HG02938 (cell line): ENCODE measurements around the gene PRSS57.
"Not testable (repeated sequence)": the region's sequence is repeated elsewhere in the genome, so short reads cannot be mapped to it uniquely, and the experiment has no call there.

Experiments used
- ATAC-seq: cut with Tn5 transposase; IDR thresholded peaks from one replicate; pipeline ENCODE4 v1.9.1; 2021; ENCODE audit warnings: mild to moderate bottlenecking, moderate library complexity; ENCODE audit not compliant: unreplicated experiment

Gene PRSS57

DNA sequence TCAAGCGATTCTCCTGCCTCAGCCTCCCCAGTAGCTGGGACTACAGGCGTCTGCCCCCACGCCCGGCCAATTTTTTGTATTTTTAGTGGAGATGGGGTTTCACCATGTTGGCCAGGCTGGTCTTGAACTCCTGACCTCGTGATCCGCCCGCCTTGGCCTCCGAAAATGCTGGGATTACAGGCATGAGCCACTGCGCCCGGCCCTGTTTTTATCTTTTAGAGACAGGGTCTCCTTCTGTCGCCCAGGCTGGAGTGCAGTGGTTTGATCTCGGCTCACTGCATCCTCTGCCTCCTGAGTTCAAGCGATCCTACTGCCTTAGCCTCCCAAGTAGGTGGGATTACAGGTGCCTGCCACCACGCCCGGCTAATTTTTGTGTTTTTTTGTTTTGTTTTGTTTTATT lies 3.3 kb upstream of the PRSS57 start:
- ATAC-seq: not testable (repeated sequence)

DNA sequence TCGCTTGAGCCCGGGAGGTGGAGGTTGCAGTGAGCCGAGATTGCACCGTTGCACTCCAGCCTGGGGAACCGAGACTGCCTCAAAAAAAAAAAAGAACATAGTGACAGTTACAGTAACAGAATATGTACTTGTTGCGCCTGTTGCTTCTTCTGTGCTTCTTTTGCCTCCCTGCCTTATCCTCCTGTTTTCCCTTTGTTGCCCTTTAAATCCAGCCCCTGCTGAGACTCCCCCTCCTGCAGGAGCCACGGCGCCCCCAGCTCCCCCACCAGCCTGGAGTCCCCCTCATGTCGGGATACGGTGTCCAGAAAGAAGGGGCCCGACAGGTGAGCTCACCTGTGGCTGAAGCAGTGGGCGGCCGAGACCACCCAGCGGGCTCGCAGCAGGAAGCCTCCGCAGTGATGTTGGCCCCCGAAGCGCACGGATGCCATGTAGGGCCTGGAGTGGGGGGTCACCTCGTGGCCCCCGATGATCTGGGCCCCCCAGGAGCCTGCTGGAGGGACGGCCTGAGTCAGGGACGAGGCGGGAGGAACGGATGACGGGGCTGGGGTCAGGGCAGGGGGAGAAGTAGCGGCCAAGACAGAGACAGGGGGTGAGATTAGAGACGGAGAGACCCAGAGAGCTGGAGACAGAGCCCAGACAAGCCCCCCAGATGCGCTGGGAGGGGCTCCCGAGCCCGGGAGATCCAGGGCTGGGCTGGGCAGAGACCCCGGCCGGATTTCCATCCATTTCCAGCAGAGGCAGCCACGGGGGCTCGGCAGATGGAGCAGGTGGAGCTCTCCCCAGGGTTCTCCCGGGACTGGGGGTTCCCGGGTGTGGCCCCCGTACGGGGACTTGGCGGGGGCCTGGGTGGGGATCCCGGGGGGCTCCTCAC lies 536 bp downstream of the PRSS57 start:
- no peak for ATAC-seq

DNA sequence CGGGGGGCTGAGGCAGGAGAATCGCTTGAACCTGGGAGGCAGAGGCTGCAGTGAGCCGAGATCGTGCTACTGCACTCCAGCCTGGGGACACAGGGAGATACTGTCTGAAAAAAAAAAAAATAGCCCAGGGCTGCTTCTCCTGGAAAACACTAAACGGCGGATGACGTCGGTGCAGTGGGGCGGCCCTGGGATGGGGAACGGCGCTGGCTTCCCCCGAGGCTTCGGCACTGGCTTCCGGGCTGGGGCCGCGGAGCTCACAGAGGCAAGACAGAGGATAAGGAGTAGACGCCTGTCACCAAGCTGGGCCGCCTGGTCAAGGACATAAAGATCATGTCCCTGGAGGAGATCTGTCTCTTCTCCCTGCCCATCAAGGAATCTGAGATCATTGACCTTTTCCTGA lies 5.0 kb downstream of the PRSS57 start:
- ATAC-seq: no peak

DNA sequence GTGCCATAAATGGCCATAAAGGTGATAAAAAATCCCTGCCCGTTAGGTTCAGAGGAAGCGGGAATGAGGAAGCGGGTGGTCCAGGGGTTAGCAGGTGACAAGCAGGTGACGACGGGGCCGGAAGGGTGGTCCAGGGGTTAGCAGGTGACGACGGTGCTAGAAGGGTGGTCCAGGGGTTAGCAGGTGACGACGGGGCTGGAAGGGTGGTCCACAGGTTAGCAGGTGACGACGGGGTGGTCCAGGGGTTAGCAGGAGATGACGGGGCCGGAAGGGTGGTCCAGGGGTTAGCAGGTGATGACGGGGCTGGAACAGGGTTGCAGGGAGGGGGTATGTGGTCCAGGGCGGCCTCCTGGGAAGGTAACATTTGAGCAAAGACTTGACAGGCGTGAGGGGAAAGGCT lies 6.3 kb downstream of the PRSS57 start:
- no peak for ATAC-seq

DNA sequence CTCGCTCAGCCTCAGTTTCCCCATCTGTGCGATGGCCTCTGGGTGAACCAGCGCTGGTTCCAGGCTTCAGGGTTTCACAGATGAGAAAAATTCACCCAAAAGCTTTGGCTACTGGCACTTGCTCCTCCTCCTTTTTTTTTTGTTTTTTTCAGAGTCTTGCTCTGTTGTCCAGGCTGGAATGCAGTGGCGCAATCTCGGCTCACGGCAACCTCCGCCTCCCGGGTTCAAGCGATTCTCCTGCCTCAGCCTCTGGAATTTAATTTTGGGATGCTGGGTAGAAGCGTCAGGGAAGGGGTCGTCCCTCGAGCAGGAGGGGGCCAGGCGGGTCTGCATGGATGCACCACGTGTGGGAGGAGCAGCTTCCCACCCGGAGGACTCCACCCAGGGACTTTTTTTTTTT lies 7.0 kb downstream of the PRSS57 start:
- no peak for ATAC-seq

DNA sequence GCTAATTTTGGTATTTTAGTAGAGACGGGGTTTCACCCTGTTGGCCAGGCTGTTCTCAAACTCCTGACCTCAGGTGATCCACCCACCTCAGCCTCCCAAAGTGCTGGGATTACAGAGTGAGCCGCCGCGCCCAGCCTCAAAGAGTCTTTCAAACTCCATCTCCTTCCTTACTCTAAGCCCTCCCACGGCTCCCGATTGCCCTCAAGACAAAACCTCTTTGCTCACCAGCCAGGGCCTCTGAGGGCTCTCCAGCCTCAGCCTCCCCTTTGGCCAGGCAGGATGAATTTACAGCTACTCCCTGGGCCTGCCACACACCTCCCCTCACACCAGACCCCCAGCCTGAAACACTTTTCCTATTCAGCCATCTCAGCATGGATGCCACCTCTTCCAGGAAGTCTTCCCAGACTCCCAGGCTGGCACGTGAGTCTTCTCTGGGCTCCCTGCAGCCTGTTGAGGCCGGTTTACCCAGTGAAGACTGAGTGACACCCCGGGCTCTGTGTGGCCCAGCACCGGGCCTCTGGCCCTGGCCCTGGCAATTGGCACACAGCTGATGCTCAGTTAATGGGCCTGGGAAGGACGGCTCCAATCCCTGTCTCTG lies 7.6 kb downstream of the PRSS57 start:
- no peak for ATAC-seq

DNA sequence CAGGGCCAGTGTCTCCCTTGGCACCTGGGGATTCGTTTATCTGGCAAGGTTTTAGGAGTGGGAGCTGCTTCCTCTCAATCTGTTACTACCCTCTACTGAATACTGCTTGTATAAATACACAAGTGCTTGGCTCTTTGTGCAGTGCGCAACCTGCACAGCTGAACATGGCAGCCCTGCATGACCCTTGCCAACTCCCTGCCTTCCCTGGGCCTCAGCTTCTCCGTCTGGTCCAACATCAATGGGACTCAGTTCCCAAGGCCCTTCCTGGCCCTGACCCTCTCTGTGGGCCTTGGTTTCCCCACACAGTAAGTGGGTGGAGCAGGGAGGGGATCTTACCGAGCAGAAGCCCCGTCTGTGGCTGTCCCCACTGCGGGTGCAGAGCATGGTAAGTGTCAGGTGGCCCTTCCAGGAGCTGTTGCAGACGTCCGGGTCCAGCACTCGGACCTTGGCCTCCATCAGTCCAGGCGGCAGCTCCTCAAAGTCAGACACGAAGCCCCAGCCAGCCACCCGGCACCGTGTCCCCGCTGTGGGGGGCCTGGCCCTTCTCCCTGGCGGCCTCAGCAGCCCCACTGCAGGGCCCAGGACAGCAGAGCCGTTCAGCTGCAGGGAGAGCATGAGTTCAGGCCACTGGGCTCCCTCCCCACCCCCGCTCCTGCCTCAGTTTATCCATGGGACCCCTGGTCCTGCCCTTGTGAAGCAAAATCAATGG lies 8.5 kb downstream of the PRSS57 start:
- ATAC-seq: no peak

DNA sequence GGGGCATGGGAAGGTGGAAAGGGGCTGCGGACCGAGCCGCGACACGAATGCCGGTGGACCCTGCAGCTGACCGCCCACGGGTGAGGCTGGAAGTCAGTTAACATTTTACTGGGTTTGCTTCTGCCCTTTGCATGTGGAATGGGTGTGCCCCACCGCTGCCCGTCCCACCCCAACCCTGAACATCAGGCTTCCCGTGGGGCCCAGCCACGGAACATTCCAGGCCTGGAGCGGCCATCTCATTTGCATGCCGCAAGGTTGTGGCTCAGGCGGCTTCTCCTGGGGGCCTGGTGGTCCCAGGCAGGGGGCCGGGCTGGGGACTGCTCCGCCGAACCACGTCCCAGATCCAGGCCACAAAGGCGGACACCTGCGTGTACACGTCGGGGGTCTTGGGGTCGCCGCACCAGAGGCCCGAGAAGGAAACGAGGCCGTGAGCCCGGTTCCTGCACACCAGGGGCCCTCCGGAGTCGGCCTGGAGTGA lies 9.8 kb downstream of the PRSS57 start:
- no peak for ATAC-seq

DNA sequence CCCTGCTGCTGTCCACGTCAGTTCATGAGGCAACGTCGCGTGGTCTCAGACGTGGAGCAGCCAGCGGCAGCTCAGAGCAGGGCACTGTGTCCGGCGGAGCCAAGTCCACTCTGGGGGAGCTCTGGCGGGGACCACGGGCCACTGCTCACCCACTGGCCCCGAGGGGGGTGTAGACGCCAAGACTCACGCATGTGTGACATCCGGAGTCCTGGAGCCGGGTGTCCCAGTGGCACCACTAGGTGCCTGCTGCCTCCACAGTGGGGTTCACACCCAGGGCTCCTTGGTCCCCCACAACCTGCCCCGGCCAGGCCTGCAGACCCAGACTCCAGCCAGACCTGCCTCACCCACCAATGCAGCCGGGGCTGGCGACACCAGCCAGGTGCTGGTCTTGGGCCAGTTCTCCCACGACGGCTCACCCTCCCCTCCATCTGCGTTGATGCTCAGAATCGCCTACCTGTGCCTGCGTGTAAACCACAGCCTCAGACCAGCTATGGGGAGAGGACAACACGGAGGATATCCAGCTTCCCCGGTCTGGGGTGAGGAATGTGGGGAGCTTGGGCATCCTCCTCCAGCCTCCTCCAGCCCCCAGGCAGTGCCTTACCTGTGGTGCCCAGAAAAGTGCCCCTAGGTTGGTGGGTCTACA lies 12.5 kb downstream of the PRSS57 start:
- ATAC-seq: no peak

DNA sequence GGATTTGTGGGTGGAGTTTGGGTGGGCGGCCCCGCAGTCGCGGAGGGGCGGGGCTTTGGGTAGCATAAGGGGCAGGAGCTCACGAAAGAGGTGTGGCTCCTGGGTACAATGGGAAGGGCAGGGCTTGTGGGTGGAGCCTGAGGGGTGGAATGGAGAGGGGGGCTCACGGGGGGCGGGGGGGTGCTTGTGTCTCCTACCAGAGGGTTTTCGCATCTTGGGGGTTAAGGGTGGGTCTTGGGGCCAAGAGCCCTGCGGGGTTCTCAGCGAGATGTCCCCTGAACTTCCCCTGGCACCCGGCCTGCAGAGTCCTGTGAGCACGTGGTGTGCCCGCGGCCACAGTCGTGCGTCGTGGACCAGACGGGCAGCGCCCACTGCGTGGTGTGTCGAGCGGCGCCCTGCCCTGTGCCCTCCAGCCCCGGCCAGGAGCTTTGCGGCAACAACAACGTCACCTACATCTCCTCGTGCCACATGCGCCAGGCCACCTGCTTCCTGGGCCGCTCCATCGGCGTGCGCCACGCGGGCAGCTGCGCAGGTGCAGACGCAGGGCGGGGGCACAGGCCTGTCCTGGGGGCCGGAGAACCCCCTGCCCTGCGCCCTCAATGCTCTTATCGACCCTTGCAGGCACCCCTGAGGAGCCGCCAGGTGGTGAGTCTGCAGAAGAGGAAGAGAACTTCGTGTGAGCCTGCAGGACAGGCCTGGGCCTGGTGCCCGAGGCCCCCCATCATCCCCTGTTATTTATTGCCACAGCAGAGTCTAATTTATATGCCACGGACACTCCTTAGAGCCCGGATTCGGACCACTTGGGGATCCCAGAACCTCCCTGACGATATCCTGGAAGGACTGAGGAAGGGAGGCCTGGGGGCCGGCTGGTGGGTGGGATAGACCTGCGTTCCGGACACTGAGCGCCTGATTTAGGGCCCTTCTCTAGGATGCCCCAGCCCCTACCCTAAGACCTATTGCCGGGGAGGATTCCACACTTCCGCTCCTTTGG lies 13.9 kb downstream of the PRSS57 start:
- no peak for ATAC-seq

DNA sequence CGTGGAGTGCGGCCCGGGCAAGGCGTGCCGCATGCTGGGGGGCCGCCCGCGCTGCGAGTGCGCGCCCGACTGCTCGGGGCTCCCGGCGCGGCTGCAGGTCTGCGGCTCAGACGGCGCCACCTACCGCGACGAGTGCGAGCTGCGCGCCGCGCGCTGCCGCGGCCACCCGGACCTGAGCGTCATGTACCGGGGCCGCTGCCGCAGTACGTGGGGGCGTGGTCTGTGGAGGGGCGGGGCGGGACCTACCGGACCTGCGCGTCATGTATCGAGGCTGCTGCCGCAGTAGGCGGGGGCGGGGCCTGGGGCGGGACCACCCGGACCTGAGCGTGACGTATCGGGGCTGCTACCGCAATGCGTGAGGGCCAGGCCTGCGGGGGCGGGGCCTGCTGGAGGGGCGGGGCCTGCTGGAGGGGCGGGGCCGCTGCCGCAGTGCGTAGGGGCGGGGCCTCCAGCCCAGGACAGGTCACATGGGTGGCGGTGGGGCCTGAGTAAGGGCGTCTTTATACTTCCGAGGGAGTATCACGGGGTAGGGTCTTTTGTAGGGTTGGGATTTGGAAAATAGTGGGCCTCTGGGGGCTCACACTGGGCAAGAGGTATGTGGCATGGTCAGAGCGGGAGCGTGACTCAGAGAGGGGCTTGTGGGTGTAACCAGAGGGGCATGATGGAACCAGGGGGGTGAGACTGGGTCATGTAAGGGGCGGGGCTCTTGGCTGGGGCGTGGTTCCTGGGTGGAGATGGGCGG lies 14.8 kb downstream of the PRSS57 start:
- ATAC-seq: peak; percentile 61

DNA sequence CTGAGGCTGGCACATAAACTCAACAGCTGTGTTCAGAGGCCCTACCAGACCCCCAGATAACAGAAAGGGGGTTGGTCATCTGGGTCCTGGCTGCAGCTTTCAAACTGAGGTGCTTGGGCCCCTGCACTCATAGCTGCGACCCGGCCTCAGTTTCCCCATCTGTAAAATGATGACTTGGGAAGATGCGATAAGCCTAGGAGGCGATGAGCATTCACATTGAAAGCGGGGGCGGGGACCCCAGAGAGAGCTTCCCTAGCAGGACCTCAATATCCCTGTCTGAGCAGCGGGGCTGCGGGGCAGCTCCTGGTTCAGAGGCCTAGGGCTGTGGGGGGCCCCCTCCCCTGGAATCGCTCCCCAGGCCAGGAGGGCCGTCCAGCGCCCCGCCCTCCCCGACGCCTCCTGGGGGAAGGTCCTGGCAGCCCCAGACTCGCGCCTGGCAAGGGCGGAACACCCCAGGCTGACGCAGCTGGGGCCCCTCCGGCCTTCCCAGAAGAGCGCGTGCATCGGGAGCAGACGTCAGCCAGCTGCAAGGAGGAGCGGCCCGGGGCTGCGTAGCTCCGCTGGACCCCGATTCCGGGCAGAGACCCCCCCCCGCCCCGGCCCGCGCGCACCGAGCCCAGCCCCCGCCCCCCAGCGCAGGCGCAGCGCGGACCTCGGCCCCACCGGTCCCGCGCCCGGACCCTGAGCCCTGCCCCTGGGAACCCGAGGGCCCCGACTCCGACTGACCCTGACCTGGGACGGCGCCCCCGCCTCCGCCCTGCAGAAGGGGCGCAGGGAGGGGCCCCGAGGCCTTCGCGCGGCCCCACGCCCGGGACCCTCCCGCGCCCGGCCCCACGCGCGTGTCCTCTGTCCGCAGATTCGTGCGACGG lies 15.6 kb downstream of the PRSS57 start:
- ATAC-seq: peak; percentile 17

DNA sequence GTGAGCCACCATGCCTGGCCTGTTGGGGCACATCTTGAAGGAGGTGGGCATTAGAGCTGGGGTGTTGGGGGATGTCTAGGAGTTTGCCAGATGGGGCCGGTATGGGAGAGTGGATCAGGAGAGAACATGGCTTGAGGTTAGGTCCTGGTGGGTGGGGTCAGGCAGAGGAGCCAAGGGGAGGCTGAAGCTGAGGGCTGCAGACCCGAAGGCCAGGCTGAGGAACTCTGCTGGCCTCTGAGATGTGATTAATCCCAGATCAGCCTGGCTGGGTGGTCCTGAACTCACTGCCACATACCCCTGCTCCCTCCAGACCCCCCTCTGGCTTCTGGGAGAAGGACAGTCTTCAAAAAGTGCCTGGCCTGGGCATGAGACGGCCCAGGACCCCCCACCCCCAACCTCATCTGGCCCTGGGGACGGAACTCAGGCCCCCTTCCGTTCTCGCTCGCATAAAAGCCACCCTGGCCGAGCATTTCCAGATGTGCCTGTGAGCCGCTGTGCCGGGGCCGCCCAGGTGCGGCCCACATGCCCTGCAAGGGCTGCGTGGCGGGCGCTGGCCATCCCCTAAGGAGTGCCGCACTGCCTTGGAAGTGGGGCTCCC lies 16.4 kb downstream of the PRSS57 start:
- ATAC-seq: no peak

DNA sequence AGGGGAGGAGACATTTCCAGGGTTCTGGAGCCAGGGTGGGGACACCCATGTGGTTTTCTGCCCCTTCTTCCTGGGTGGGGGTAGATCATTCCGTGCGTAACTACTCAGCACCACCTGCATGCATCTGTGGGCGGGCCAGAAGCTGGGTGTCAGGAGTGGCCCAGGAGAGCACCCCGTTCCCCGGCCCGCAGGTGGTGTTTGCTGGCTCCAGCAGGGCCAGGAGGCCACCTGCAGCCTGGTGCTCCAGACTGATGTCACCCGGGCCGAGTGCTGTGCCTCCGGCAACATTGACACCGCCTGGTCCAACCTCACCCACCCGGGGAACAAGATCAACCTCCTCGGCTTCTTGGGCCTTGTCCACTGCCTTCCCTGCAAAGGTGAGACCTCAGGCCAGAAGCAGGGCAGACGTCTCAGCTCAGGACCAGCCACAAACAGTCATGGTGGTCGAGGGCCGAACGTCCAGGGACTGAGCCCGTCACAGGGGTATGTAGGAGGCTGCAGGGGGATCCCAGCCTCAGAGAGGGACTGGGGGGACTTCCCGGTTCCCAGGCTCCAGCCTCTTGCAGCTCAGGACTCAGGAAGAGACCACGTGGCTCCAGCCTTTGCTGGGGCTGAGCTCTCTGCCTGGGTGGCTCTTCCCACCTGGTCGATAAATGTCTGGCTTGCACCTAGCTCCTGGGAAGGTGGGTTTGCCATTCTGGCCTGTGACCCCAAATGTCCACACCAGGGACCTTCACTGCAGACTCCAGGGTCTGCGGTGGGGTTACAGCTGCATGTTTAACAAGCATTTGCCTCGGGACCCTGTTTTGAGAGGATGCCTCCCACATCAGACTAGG lies 17.4 kb downstream of the PRSS57 start:
- no peak for ATAC-seq

DNA sequence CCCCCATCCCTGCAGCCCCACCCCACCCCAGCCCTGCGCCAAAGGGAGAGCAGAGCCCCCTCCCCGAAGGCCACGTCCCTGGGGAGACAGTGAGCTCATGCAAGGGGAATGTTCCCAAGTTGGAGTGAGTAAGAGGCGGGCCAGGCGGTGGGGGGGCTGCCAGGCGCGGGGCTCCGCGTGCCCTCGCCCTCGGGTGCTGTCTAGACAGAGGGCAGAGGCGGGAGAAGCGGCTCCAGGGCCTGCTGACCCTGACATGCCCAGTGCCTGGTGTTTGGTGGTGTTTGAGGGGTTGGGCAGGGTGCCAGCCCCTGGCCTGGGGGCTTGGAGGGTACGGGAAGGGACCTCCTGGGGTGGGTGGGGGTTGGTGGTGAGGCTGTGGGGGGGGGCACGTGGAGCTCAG lies 18.1 kb downstream of the PRSS57 start:
- no peak for ATAC-seq

DNA sequence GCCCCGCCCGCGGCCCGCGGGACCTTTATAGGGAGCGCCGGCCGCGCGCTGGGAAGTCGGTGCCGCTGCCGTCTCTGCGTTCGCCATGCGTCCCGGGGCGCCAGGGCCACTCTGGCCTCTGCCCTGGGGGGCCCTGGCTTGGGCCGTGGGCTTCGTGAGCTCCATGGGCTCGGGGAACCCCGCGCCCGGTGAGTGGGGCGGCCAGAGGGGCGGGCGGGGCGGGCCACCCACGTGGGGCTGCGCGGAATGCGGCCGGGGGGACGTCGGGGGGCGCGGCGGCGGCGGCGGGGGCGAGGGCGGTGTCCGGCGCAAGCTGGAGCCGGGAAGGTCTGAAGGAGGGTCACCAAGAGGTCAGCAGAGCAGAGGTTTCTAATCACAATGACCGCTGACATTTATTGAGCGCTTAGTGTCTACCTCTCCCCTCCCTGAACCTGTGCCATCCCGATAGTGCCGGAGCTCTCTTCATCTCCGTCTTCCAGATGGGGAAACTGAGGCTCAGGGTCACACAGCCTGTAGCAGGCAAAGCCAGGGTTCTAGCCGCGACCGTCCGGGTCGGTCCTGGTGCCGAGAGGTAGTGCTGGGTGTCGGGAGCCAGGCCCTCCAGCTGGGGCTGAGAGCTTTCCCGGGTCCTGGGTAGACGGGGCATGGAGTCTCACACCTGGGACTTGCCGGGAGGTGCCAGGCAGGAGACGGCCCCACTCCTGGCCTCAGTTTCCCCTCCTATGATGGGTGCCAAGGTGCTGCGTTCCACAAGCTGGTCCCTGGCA lies 18.7 kb downstream of the PRSS57 start, which contains the start of gene FSTL3:
Gene FSTL3 (plus strand): TSS at position 54 of the 767 bp plus-strand sequence. CDS start 32 bp downstream, at position 86.
- ATAC-seq: no peak
